ENCODE measurements around the gene STH. TPM values are rescaled to one million over a fixed set of nuclear protein-coding genes. Genes with fewer than 3 reads are reported as not detected.
"Not testable (repeated sequence)": the region's sequence is repeated elsewhere in the genome, so short reads cannot be mapped to it uniquely, and the experiment has no call there.

Gene STH
- total RNA-seq, 1 donor from 2014 or later = not detected

GRCh38 chr17:46001390-46002310, 2.6 kb downstream of the STH start:
- no peak for DNase-seq (ENCODE audit: extremely low read depth, low read depth, low spot score)

- no peak for DNase-seq (ENCODE audit: extremely low read depth, low read depth, low spot score)
Observed at GRCh38 chr17:46002311-46002972, 3.4 kb downstream of the STH start.

GRCh38 chr17:46002973-46003316, 3.9 kb downstream of the STH start:
- no peak for DNase-seq (ENCODE audit: extremely low read depth, low read depth, low spot score)

GRCh38 chr17:46003907-46004748, 5.1 kb downstream of the STH start:
- DNase-seq (ENCODE audit: extremely low read depth, low read depth, low spot score) = no peak

- DNase-seq (ENCODE audit: extremely low read depth, low read depth, low spot score) = not testable (repeated sequence)
Observed at GRCh38 chr17:46006082-46006481, 7.0 kb downstream of the STH start.

GRCh38 chr17:46007461-46007965, 8.5 kb downstream of the STH start:
- DNase-seq (ENCODE audit: extremely low read depth, low read depth, low spot score) = no peak

GRCh38 chr17:46008591-46008990, 9.5 kb downstream of the STH start:
- DNase-seq (ENCODE audit: extremely low read depth, low read depth, low spot score) = no peak

- no peak for DNase-seq (ENCODE audit: extremely low read depth, low read depth, low spot score)
Observed at GRCh38 chr17:46009681-46010596, 10.9 kb downstream of the STH start.

- DNase-seq (ENCODE audit: extremely low read depth, low read depth, low spot score) = no peak
Observed at GRCh38 chr17:46010597-46011186, 11.6 kb downstream of the STH start.

- no peak for DNase-seq (ENCODE audit: extremely low read depth, low read depth, low spot score)
Observed at GRCh38 chr17:46011711-46012505, 12.9 kb downstream of the STH start.

GRCh38 chr17:46012506-46013079, 13.5 kb downstream of the STH start:
- no peak for DNase-seq (ENCODE audit: extremely low read depth, low read depth, low spot score)

- no peak for DNase-seq (ENCODE audit: extremely low read depth, low read depth, low spot score)
Observed at GRCh38 chr17:46013127-46013501, 14.1 kb downstream of the STH start.

GRCh38 chr17:46013502-46014165, 14.6 kb downstream of the STH start:
- no peak for DNase-seq (ENCODE audit: extremely low read depth, low read depth, low spot score)

GRCh38 chr17:46019408-46019925, 20.4 kb downstream of the STH start:
- DNase-seq (ENCODE audit: extremely low read depth, low read depth, low spot score) = not testable (repeated sequence)

GRCh38 chr17:46020023-46020761, 21.1 kb downstream of the STH start:
- no peak for DNase-seq (ENCODE audit: extremely low read depth, low read depth, low spot score)

GRCh38 chr17:46020998-46021397, 21.9 kb downstream of the STH start:
- DNase-seq (ENCODE audit: extremely low read depth, low read depth, low spot score) = no peak

GRCh38 chr17:46023366-46023765, 24.3 kb downstream of the STH start:
- DNase-seq (ENCODE audit: extremely low read depth, low read depth, low spot score) = not testable (repeated sequence)

All from glomerular endothelial cell (primary cell).